ENCODE data around the gene FAT1.
A peak's percentile ranks its signal among the peaks of the same experiment; 100 is the strongest.

The FAT1 gene

GRCh38 chr4:186621959-186622553 is 101.6 kb downstream of the FAT1 start:
- no peak for DNase-seq (ENCODE audit: low spot score)

DNA sequence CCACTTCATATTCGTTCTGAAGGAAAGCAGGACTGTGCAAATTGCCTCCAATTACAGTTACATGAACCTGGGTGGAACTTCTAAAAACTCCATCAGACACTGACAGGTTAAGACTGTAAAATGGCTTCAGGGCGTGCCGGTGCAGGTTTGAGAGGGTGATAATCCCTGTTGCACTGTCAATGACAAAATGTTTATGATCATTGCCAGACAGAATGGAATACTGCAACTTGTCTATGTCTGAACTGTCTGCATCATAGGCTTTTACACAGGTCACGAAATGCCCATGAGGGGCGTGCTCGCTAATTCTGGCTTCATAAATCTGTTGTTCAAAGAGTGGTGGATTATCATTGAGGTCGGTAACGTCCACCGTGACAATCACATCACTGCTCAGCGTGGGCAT is 104.6 kb downstream of the FAT1 start:
- DNase-seq (ENCODE audit: low spot score) = no peak

GRCh38 chr4:186617921-186618320 is 105.7 kb downstream of the FAT1 start:
- no peak for DNase-seq (ENCODE audit: low spot score)

DNA sequence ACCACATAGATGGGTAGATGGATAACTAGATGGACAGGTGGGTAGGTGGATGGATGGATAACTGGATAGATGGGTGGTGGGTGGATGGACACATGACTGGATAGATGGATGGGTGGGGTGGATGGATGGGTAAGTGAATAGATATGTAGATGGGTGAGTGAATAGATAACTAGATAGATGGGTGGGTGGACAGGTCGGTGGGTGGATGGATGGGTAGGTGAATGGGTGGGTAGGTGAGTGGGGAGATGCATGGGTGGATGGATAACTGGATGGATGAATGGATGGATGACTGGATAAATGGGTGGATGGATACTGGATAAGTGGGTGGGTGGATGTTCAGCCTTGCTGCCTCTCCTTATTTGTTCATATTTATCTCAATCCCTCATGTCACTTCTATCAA is 116.2 kb downstream of the FAT1 start:
- no peak for DNase-seq (ENCODE audit: low spot score)

DNA sequence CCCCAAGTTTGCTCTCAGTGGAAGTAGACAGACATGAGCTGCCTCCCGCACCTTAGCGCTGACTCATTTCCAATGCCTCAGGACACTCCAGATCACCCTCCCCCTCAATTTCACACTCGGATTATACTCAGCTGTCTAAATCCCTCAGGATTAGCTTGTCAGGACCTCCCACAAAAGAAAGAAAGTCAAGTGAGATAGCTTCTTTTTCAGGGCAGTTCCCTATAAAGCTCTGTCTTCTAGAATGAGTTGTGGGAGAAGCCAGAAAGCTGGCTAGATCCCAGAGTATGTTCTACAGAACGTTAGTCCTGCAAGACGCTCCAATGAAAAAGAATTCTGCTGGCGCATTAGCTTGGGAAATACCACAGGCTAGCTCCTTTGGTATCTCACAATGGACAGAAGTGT is 117.1 kb downstream of the FAT1 start:
- no peak for DNase-seq (ENCODE audit: low spot score)

- DNase-seq (ENCODE audit: low spot score) = no peak
Observed at GRCh38 chr4:186605261-186605865, 118.3 kb downstream of the FAT1 start.

DNA sequence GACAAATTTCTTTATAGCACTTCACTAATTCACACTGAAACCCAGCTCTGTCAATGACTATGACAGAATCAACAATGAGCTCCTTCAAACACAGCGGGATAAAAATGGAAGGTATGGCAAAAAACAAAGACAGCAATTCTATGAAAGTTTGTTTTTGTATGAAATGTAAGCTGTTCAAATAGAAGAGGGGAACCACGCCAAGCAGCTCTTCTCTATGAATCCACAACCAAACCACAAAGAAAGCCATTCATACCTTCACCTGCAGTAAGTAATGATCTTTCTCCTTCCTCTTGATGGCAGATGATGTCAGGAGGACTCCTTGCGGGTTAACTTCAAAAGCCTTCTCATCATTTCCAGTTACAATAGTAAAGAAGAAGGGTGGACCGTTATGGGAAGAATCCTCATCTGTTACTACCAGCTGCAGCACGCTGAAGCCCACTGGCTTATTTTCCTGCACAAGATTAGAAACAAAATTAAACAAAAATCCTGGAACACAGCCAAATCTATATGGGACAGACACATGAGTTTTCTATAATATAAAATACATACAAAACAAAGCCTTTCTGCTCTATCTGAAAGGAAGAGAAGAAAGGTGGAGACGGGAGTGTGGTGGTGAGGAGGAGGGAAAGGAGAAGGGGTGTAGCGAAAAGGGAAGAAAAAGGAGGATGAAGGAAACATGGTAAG is 119.4 kb downstream of the FAT1 start:
- DNase-seq (ENCODE audit: low spot score) = no peak

- no peak for DNase-seq (ENCODE audit: low spot score)
Observed at GRCh38 chr4:186602978-186603377, 120.7 kb downstream of the FAT1 start.

GRCh38 chr4:186599483-186599882 is 124.2 kb downstream of the FAT1 start:
- DNase-seq (ENCODE audit: low spot score) = no peak

- DNase-seq (ENCODE audit: low spot score) = no peak
Observed at GRCh38 chr4:186598686-186599085, 125.0 kb downstream of the FAT1 start.

DNA sequence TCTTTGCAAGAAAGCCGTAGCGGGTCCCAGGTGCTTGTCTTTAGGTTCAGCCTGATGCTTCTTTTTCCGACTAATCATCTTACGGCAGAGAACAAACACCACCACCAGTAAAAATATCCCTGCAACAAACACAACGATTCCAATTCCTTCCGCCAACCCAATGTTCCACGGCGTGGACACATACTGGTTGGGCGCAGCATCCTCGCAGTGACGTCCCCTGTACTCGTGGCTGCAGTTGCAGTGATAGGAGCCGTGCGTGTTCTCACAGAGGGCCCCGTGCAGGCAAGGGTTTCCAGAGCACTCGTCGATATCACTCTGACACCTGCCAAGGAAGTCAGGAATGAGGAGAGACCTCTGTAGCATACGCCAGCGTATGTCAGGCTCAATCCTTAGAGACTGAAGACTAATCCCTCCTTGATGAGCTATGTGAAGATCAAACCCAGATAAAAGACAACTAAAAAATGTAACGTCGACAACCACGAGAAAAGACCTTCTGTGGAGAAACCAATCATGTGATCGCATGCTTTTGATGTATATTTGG is 126.7 kb downstream of the FAT1 start:
- DNase-seq (ENCODE audit: low spot score) = no peak

DNA sequence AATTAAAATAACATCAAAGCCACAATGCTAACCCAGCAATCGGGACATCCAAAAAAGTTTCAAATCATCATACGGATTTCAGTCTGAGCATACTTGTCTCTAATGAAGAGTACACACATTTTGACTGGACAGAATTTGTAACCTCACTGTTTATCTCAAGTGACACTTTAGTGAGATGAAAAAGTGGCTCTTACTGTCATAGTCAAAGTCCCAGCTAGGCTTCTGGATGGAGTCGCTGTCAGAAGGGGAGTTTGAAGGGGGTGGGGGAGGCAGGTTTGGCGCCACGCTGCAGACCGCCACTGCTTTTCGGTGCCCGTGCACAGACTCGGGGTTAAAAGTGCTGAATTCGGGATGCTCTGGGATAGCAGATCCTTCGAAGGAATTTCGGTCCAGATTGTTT is 127.3 kb downstream of the FAT1 start:
- no peak for DNase-seq (ENCODE audit: low spot score)

DNA sequence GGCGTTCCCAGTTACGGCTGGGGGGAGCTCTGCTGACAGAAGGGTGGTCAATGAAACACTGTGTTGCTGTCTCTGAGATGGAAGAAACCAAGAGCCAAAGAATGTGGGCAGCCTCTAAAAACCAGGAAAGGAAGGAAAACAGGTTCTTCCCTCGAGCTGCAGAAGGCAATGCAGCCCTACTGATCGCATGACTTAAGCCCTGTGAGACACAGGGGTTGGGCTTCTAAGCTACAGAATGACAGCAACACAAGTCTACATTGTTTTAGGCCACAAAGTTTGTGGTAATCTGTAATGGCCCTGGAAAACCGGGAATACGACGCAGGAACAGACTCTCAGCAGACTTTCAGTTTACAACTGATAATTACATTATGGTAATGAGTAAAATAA is 130.1 kb downstream of the FAT1 start:
- DNase-seq (ENCODE audit: low spot score) = no peak

DNA sequence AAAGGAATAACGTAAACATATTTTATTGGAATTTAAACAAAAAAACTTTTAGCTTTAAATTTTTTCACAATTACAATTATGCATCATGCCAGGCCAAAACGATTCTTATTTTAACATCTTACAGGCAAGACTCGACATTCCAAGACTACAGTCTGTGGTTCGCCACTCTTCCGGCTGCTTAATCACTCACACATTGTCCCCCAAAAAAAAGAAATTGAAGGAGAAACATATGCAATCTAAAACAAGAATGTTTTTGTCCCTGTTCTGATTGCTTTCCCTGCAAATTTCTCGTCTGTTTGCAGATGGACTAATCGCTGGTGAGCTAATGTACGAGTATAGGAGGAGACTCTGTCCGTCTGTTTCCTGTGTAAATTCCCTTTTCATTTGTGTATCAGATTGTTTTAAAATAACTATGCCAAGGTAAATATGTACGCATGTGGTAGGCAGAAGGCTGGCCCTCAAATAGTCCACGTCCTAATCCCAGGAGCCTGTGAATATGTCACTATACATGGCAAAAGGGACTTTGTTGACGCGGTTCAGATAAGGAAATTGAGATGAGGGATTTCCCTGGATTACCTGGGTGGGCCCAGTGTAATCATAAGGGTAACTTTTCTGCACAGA is 130.6 kb downstream of the FAT1 start:
- no peak for DNase-seq (ENCODE audit: low spot score)

- no peak for DNase-seq (ENCODE audit: low spot score)
Observed at GRCh38 chr4:186592445-186592844, 131.2 kb downstream of the FAT1 start.

GRCh38 chr4:186591651-186592050 is 132.0 kb downstream of the FAT1 start:
- no peak for DNase-seq (ENCODE audit: low spot score)

DNA sequence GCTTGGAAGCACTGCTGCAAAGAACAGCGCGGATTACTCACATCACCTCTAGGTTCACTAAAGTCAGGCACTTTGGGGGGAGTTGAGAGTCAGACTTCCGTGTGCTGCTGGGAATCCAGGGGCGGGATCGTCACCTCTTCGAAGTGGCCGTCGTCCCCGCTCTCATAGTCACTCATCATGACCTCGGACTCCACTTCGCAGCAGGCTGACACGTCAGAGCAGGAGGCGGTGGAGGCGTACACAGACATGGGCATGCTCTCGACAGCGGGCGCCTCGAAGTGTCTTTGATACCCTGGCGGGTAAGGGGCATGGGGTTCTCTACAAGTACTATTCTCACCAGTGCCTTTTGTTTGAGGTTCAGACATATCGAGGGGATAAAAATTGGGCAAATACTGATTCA is 135.2 kb downstream of the FAT1 start:
- no peak for DNase-seq (ENCODE audit: low spot score)

DNA sequence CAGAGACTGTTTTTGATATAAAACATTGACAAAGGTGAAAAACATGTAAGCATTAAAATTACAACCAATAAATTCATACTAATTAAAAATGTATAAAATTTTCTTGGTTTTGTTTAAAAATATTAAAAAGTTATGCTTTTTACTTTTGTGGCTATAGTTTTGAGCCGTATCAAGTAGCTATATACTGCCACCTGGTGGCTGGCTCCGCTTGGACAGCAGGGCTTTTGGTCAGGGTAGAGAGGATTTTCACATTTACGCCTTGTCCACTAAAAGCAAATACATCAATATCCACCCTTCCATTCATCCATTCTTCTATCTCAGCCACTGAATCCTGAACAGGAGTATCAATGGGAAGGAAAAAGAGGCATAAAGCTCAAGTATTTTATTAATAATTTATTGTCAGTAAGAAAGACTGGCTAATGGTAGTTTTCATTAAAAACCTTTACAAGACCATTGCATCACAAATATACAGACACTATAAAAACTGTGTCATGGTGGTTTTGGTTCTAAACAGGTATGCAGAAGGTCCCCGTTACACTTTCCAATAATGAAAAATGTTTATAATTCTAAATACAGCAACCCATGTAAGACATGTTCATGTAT is 136.1 kb downstream of the FAT1 start:
- DNase-seq (ENCODE audit: low spot score) = peak; percentile 83

- DNase-seq (ENCODE audit: low spot score) = no peak
Observed at GRCh38 chr4:186586205-186586604, 137.5 kb downstream of the FAT1 start.

GRCh38 chr4:186584912-186585311 is 138.7 kb downstream of the FAT1 start:
- DNase-seq (ENCODE audit: low spot score) = no peak

GRCh38 chr4:186581421-186581820 is 142.2 kb downstream of the FAT1 start:
- DNase-seq (ENCODE audit: low spot score) = no peak

- DNase-seq (ENCODE audit: low spot score) = no peak
Observed at GRCh38 chr4:186580669-186581068, 143.0 kb downstream of the FAT1 start.
